ENCODE data around the gene GJA3.

Gene GJA3

DNA sequence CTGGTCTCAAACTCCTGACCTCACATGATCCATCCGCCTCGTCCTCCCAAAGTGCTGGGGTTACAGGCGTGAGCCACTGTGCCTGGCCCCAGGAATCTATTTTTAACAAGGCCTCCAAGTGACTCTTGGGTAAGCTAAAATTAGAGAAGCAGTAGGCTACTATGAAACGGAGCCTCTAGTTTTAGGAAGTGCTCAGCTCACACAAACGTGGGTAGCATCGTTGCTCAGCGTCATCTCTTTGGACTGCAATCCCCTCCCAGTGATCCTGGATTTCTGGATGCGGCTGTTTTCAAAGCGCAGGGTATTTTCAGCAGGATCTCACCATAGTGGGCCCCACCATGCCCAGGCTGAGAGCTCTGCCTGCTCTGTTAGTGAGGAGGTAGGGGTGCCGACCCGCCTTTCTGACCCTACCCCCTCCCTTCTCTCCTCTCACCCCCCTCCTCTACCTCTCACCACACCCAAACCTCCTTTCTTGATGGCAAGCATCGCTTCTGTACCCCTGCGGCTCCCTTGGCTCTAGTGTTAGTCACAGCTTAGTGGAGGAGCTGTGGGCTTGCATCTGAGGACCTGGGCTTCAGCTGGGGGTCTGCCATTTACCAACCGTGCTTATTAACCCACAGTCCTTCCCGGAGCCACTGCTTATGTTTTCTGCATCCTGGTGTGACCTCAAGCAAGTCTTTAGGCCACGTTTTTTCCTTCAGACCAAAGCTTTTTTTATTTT, 34.2 kb downstream of the GJA3 start:
- DNase-seq, result peak; percentile 43

DNA sequence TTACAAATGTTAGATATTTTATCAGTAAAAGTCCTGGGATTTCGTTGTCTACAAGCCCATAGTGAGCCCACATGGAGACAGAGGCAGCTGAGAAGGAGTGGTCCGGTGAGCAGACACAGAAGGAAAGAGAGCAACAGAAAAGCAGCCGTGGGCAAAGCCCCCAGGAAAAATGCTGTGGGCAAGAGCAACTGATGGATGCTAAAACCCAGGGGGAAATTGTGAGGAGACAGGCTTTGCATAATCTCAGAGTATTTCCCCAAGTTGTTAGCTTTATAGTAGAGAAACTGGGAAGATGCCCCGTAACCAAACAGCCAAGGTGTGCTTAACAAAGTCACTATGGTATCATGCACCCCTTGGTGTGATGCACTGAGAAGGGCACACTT, 35.1 kb downstream of the GJA3 start:
- peak; percentile 3 for DNase-seq

DNA sequence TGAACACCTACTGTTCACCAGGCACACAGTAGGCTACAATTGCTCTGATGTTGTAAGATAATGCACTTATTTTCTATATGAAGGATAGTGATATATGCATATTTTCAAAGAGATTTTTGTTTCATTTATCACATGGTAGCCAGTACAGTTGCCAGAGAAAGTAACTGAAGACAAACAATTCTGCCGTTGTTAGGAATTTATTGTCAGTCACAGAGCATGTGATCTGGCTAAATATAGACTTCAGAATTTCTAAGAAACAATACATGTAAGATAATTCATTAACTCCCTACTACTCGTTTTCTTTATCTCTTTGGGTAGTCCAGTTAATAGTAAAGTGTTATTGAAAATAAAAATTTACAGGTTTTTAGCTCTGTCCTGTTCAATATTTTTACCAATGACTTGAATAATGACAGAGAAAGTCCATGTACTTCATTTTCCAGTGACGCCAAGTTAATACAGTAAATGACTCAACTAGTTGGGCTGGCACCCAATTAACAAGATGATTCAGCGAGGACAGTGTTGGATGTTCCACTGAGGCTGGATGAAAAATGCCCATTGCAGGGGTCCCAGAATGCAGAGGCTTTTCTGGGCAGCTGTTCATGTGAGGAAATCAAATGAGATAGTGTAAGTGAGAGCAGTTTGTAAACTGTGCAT, 35.6 kb downstream of the GJA3 start:
- peak; percentile 31 for DNase-seq

DNA sequence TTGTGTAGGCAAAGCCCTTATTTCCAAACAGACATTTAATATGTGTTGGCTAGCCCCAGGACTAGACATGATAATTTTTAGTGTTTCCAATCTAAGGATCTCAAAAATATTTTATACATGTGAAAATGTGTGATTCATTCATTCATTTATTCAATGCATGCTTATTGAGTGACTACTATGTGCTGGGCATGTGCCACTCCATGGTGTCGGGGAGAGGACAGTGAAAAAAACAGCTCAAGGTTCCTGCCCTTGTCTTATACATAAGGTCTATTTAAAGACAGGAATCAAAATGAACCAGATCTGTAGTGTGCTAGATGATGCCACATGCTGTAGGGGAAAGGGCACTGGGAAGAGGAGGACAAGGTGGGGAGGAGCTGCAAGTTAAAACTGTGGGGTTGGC, 36.5 kb downstream of the GJA3 start:
- no peak for DNase-seq

DNA sequence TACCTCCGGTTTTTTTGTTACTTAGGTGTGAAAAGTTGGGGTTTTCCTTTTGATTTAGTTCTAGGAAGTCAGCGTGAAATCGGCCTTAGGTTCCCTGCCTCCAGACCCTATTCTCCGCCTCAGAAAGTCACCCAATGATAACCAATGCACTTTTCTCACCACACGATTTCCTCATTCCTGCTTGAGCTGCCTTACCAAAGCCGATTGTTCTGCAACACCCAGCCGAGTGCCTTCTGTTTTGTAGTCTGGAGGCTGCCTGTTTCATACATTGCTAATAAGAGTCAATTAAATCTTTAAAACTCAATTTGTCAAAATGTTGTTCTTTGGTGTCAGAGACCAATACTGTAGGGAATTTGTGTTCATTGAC, 39.7 kb downstream of the GJA3 start:
- DNase-seq, result no peak

DNA sequence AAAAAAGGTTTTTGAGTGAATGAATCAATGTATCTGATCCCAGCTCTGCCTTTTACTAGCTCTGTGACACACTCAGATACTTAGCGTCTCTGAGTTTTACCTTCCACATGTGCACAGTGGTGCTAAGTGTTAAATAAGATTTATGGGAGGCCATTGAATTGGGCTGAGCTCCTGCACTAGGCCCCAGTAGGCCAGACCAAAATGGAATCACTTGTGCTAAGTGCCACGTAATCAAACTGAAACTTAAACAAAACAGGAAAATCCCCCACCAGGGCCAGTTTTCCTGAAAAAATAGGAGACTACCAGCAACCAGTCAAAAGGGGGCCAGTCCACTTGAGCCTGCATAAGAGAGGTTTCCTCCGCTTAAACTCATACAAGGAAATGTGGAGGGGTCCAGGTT, 40.9 kb downstream of the GJA3 start:
- no peak for DNase-seq

DNA sequence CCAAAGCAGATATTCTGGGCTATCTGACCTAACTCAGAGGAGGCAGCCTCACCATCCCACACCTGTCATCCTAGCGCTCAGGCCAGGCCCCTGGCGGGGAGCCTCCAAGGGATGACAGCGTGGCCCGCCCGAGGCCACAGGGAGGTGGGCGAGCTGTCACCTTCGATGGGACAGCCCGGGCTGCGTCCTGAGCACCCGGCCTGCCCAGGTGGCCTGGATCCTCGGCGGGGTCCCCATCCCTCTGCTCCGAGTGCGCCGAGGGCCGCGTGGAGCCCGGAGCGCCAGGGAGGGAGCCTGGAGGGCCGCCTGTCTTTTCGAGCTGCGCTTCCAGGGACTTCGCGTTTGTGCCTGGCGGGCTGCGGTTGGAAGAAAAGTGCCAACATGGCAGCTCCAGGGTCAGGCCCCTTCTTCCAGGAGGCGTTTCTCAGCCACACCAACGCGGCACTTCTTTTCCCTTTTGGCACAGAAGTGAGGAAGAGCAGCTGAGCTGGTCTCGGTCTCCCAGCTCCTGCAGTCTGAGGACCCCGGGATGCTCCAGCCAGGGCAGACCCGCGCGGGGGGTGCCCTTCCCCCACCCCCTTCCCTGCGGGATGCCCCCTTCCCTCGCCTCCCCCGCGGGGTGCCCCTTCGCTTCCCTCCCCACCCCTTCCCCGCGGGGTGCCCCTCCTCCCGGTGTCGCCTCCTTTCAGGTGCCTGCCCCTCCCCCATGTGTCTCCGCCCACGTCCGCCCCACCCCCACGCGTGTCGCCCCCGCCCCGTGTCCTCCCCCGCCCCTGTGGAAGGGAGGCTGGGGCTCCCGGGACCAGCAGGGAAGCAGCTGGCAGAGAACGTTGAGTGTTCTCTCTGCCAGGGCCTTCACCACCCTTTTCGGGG, 42.3 kb downstream of the GJA3 start:
- DNase-seq, result peak; percentile 82

DNA sequence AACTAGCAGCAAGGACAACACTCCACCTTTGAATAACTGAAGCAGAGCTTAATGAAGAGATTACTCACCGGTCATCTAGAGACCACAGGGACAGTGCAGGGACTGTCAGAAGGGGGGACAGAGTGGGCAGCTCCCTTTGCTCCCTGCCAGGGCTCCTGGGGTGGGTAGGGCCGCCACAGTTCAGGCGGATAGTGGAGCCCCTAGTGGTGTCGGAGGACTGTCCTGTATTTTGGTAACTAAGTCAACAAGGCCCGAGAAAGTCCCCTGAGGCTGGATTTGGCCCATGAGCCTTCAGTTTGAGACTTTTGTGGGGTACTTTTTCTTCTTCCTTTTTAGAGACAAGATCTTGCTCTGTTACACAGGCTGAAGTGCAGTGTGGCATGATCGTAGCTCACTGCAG, 44.6 kb downstream of the GJA3 start:
- peak; percentile 44 for DNase-seq

DNA sequence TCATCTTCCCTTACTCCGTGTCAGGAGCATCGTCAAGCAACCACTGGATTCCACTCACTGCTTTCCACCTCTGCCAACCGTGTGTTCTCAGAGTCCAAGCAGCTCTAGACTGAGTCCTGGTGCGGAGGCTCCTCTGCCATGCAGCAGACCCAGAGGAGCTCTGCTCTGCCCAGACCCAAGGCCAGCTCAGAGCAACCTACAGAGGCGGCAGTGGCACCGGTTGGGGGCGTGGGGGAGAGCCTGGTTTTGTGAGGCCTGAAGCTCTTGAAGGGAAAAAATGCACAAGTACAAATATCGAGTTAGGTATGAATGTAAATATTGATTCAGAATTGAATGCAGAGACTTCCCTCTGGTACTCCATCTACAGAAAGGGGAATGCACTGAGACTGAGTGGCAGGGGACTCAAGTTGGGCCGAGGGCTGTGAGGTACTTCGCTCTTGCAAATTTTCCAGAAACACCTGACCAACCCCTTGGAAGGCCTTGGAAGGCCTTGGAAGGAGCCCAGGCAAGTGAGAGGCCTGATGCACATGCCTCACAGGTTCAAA, 46.7 kb downstream of the GJA3 start:
- DNase-seq, result peak; percentile 44

DNA sequence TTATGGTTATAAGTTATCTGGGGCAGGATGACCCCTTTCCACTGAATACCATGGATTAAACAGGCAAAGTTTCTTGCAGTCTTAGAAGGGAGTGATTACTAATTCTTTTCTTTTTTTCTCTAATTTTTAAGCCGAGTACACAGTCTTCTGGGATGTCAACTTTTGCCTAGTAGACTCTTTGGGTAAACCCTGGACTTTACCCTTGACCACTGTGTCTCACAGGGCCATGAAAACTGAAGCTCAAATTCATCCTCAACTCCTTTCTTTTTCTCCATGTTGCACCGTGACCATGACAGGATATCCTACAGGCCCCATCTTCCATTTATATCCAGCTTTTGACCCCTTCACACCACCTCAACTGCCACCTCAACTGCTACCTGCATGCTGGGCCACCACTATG, 51.8 kb downstream of the GJA3 start:
- no peak for DNase-seq

DNA sequence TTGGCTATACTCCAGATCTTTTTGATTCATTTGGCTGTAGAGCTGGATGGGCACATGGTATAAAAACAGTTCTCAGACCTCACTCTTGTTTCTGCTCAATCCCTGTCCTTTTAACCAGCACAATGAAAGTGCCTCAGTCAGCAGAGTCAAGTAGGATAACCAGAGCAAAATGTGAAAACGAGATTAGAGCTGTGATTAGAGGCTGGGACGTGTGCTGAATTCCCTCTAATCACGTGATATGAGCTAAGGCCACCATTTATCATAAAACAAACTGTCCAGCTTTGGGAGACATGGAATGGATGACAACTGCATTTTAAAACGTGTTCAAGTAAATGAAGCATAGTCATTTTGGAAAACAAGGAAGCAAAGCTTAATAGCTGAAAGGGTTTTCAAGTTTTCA, 54.1 kb downstream of the GJA3 start:
- no peak for DNase-seq

DNA sequence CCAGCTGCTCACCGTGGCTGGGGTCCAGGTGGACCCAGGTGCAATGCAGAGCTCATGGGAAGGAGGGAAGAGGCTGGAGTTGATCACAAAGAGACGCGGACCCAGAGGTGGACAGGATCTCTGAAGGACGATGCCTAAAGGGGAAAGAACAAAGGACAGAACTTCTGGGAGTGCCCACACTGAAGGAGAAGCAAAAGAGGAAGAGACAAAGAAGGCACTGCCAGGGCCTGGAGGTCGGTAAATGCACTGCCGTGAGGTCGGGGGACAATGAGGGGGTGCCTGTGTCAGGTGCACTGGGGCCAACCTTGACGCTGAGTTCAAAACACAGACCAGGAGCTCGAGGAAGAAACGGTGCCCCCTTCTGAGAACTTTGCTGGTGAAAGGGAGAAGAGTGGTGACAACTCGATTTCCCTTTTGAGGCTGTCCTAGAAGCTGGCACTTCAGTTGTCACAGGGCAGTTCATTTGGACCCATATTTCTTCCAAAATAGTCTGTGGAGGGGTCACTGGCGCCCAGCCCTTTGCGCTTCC, 55.6 kb downstream of the GJA3 start:
- DNase-seq, result no peak

DNA sequence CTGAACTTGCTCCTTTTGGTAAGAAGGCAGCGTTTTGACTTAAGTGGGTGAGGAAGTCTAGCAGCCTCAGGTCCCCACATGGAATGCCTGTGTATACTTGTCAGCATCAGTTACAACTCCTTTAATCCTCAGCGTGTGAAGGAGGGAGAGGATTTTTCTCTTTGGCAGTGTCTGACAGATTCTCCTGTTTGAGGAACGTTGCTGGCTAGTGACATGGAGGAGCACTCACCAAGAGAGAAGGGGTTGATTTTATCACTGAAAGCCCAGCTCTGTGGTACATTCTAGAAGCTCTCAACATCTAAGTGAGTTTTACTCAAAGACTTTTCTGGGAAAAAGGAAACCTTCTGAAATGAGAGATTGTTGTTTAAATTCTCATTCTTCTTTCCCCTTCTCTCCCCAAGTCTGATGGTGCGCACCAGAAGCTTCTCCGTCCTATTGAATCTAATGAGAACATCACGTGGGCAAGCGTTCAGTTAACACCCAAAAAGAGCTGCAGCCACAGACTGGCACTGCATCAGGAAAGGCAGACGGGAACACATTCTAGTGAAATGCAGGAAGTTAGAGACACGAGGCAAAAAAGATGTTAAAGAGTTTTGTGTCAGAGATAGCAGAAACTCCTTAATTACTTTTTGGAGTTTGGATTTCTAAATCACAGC, 58.2 kb downstream of the GJA3 start:
- no peak for DNase-seq

DNA sequence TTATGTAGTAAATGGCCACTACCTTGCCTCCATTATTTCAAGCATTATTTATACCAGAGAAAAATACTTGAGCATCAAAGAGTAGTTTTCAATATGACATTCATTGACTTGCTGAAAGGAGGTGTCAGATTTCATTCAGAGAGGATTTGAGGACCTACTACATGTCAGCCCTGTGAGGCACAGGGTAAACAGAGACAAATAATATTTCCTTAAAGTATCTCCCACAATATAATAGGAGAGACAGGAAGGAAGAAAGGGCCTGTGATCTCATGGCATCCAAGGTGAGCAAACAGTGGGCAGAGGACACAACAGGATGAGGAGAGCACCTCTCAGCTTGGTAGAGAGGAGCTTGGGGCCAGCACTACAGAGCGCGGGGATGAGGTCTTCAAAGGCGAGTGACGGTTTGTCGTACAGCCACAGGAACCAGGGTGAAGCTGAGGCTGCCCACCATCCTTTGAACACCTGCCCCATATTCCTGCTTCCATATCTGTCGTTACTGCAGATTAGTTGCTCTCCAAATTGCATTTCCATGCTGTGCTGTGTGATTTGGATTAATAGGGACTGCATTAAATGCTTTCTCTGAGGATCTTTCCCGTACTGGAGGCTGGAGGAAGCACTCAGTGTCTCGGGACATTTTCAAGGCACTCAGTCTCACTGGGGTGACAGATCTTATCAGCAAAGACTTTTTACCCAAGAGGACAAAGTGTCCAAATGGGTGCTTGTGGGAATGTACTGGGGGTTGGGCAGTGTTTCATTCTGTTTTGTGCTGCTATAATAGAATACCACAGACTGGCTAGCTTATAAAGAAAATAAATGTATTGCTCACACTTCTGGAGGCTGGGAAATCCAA, 59.2 kb downstream of the GJA3 start:
- no peak for DNase-seq

DNA sequence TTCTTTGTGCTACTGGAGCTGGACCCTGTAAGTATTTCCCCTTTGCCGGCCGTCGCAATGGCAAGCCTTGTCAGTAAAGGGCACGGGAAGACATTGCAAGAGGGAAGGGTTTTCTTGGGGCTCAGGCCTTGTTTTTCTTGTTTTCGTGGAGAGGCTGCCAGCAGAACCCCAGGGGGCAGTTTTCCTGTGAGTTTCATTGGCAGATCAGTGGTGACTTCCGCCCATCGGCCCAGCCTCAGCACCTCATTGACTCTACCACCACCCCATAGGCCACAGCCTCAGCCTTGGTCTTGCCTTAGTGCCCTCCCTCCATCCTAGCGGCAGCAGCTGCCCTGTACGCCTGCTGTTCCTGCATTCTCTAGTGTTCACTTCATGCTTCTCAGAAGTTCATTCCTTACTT, 61.5 kb downstream of the GJA3 start:
- DNase-seq, result no peak

DNA sequence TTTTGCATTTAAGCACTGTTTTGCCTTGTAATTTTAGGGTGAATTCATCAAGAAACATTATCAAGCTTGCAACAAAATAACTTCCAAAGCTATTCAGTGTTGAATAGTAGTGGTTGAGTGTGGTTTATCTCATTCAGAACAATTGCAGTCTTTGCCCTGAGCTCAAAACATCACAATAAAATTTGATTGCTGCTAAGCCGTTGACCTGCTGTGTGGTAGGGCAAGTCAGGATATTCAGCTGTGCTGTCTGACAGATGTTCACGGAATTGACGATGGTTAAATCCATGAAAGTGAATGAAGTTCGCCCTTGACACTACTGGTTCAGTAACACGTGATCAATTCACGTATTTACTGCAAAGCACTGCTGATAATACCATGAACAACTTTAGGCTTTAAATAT, 66.9 kb downstream of the GJA3 start:
- DNase-seq, result no peak

DNA sequence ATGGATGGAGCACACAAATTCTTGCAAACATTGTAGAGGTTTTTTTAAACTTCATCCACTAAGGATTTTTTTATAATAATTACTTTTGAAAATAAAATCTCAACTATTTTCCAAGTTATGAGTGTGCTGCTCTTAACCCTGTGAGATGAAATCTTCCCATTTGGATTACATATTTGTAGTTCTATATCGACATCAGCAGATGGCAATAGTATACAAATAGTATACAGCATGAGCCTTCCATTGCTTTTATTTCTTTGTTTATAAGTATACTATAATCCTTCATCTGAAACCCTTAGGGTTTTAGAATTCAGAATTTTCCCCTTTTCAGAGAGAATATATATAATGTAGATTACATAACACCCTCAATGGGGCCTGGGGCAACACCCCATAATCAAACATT, 70.5 kb downstream of the GJA3 start:
- no peak for DNase-seq

Data from activated effector memory CD4-positive, alpha-beta T cell treated with anti-CD3 and anti-CD28 coated beads, Interleukin-2, amount 50 U/mL, for 16 hours (primary cell).